SK-N-SH (cell line): ENCODE measurements around the gene DLL4. TPM values are rescaled to one million over a fixed set of nuclear protein-coding genes. Genes with fewer than 3 reads are reported as not detected.

ENCODE experiments used
- CTCF ChIA-PET: fragments of 300-600, 350-600 bp; formaldehyde crosslinking; extraction: SDS; loops from one replicate; lab custom pipeline; 2021; lab: Yijun Ruan, JAX
- POLR2A ChIA-PET: fragments of 350-600 bp; sonication (Branson Sonifier 250); formaldehyde crosslinking; extraction: SDS; loops from one replicate; lab custom pipeline; 2020; ENCODE audit warnings: antibody characterized with exemption, inconsistent platforms; lab: Yijun Ruan, JAX
- DNase-seq: peaks from one replicate; pipeline ENCODE4 v3.0.0; 2012
- H2AFZ ChIP-seq: fragments of 200-600 bp; sonication (generic); 2 replicates; pipeline ENCODE4 v1.8.1; 2016; ENCODE audit warnings: antibody characterized with exemption, mild to moderate bottlenecking, low read depth
- H3F3A ChIP-seq: fragments of 200-600 bp; sonication (generic); replicated peaks from 2 replicates; pipeline ENCODE3; 2016; ENCODE audit warnings: antibody characterized with exemption, mild to moderate bottlenecking; ENCODE audit not compliant: insufficient read depth
- H3K27ac ChIP-seq, 2 experiments: fragments of 200-500 bp in 1 of 2; fragments of 200-600 bp in 1 of 2; sonication (Bioruptor generic) in 1 of 2; sonication (generic), shearing (Covaris generic) in 1 of 2; 2 replicates each; pipeline versions ENCODE4 v1.5.1 to v1.6.1; 2014 to 2016; ENCODE audit warnings: low read depth in 2 of 2, inconsistent platforms in 1 of 2, low read length in 1 of 2, mild to moderate bottlenecking in 1 of 2, mixed read lengths in 1 of 2
- H3K27me3 ChIP-seq: fragments of 200-600 bp; sonication (generic), shearing (Covaris generic); 2 replicates; pipeline ENCODE4 v1.6.1; 2016; ENCODE audit warnings: mixed run types; ENCODE audit not compliant: insufficient read depth
- H3K36me3 ChIP-seq, 2 experiments: fragments of 200-500 bp in 1 of 2; fragments of 200-600 bp in 1 of 2; sonication (Bioruptor generic) in 1 of 2; sonication (generic) in 1 of 2; replicated peaks in 1 of 2; 2 replicates each; pipeline versions ENCODE3 to v1.5.1; 2014 to 2016; ENCODE audit warnings: low read length in 1 of 2, mild to moderate bottlenecking in 1 of 2; ENCODE audit not compliant: insufficient read depth in 2 of 2, control insufficient read depth in 1 of 2
- H3K4me1 ChIP-seq, 2 experiments: fragments of 200-500 bp in 1 of 2; fragments of 200-600 bp in 1 of 2; sonication (Bioruptor generic) in 1 of 2; sonication (generic), shearing (Covaris generic) in 1 of 2; 2 replicates each; pipeline versions ENCODE4 v1.5.1 to v1.6.1; 2014 to 2016; ENCODE audit warnings: low read depth in 1 of 2, low read length in 1 of 2, mixed run types in 1 of 2; ENCODE audit not compliant: insufficient read depth in 2 of 2, control insufficient read depth in 1 of 2
- H3K4me2 ChIP-seq: fragments of 200-600 bp; sonication (generic), shearing (Covaris generic); 2 replicates; pipeline ENCODE4 v1.6.1; 2017; ENCODE audit warnings: mixed run types
- H3K4me3 ChIP-seq, 2 experiments: fragments of 200-500 bp in 1 of 2; fragments of 200-600 bp in 1 of 2; sonication (Bioruptor generic) in 1 of 2; sonication (generic), shearing (Covaris generic) in 1 of 2; 2 replicates each; pipeline versions ENCODE4 v1.5.1 to v1.8.1; 2014 to 2016; ENCODE audit warnings: low read depth in 2 of 2, inconsistent platforms in 1 of 2, low read length in 1 of 2, mild to moderate bottlenecking in 1 of 2, mixed read lengths in 1 of 2, moderate library complexity in 1 of 2
- H3K79me2 ChIP-seq: fragments of 200-600 bp; sonication (generic); 2 replicates; pipeline ENCODE4 v1.8.1; 2017; ENCODE audit warnings: mild to moderate bottlenecking; ENCODE audit not compliant: insufficient read depth
- H3K9ac ChIP-seq: fragments of 200-600 bp; sonication (generic); 2 replicates; pipeline ENCODE4 v1.6.1; 2017; ENCODE audit warnings: mixed run types
- H3K9me2 ChIP-seq: fragments of 200-600 bp; sonication (generic); 2 replicates; pipeline ENCODE4 v1.6.1; 2017; ENCODE audit warnings: mixed run types
- H3K9me3 ChIP-seq: fragments of 200-600 bp; sonication (generic); 2 replicates; pipeline ENCODE4 v1.6.1; 2017; ENCODE audit warnings: mixed run types, mild to moderate bottlenecking, moderate library complexity
- H4K20me1 ChIP-seq: fragments of 200-600 bp; sonication (generic); 2 replicates; pipeline ENCODE4 v1.6.1; 2017; ENCODE audit warnings: mild to moderate bottlenecking, mixed run types; ENCODE audit not compliant: insufficient read depth
- ELF1 ChIP-seq: IDR thresholded peaks from 2 replicates; pipeline ENCODE4 v1.4.0; 2012
- EP300 ChIP-seq, 2 experiments: IDR thresholded peaks; 2 replicates each; pipeline versions ENCODE4 v1.4.0 to v1.6.1; 2012; ENCODE audit warnings: borderline replicate concordance in 1 of 2, low read depth in 1 of 2, low read length in 1 of 2
- EZH2phosphoT487 ChIP-seq: fragments of 200-600 bp; sonication (generic); IDR thresholded peaks from 2 replicates; pipeline ENCODE4 v1.6.1; 2017; ENCODE audit warnings: low read depth, mixed run types, mild to moderate bottlenecking, antibody characterized with exemption, moderate library complexity, borderline replicate concordance
- FOSL2 ChIP-seq: IDR thresholded peaks from 2 replicates; pipeline ENCODE4 v1.4.0; 2012; ENCODE audit warnings: low read depth, mild to moderate bottlenecking, moderate library complexity, borderline replicate concordance
- FOXJ3 ChIP-seq: sonication (generic); formaldehyde crosslinking; IDR thresholded peaks from 2 replicates; pipeline ENCODE4 v1.5.1; 2020; ENCODE audit warnings: mild to moderate bottlenecking, missing genetic modification reagents
- FOXM1 ChIP-seq: IDR thresholded peaks from 2 replicates; pipeline ENCODE4 v1.4.0; 2012; ENCODE audit warnings: low read depth, mild to moderate bottlenecking
- GABPA ChIP-seq: IDR thresholded peaks from 2 replicates; pipeline ENCODE4 v1.4.0; 2012; ENCODE audit warnings: low read depth, mild to moderate bottlenecking
- NFIC ChIP-seq: IDR thresholded peaks from 2 replicates; pipeline ENCODE4 v1.4.0; 2012; ENCODE audit warnings: borderline replicate concordance
- NRF1 ChIP-seq: IDR thresholded peaks from 2 replicates; pipeline ENCODE4 v1.6.1; 2012; ENCODE audit warnings: low read depth, mild to moderate bottlenecking, low read length
- POLR2AphosphoS5 ChIP-seq: IDR thresholded peaks from 2 replicates; pipeline ENCODE4 v1.6.1; 2012; ENCODE audit warnings: low read depth, low read length
- RAD21 ChIP-seq: IDR thresholded peaks from 2 replicates; pipeline ENCODE4 v1.6.1; 2012; ENCODE audit warnings: mild to moderate bottlenecking, low read length
- SIN3A ChIP-seq: IDR thresholded peaks from 2 replicates; pipeline ENCODE4 v1.6.1; 2012; ENCODE audit warnings: low read depth, mild to moderate bottlenecking, low read length, moderate library complexity, borderline replicate concordance
- TEAD4 ChIP-seq: IDR thresholded peaks from 2 replicates; pipeline ENCODE4 v1.4.0; 2012; ENCODE audit warnings: mild to moderate bottlenecking, borderline replicate concordance; ENCODE audit not compliant: insufficient read depth
- YY1 ChIP-seq: IDR thresholded peaks from 2 replicates; pipeline ENCODE4 v1.4.0; 2012; ENCODE audit warnings: low read depth, mild to moderate bottlenecking
- WGBS: methylation state at CpG from one replicate; pipeline ENCODE4 v1.1.6; 2017; ENCODE audit warnings: low lambda C conversion rate; 5-methylcytosine and 5-hydroxymethylcytosine counted together
- polyA plus RNA-seq, 3 experiments: library from polyadenylated mRNA; depleted of rRNA; stranded (reverse); fragments of >200 nt; gene quantifications; 2 replicates each; pipeline ENCODE4 v1.2.3, GENCODE V29; 2012
- TF ChIP-seq, protein P1 (sequence below): fragments of 150-350 bp; IDR thresholded peaks from 2 replicates; pipeline ENCODE4 v1.6.1; 2017; ENCODE audit warnings: antibody characterized with exemption, low read length, low read depth, borderline replicate concordance
- TF ChIP-seq, protein P2 (sequence below): IDR thresholded peaks from 2 replicates; pipeline ENCODE4 v1.4.0; 2012; ENCODE audit warnings: low read depth, borderline replicate concordance
- TF ChIP-seq, protein P3 (sequence below): IDR thresholded peaks from 2 replicates; pipeline ENCODE4 v1.4.0; 2012; ENCODE audit warnings: low read depth, borderline replicate concordance
- TF ChIP-seq, protein P4 (sequence below): fragments of 200-600 bp; sonication (generic); IDR thresholded peaks from 2 replicates; pipeline ENCODE4 v1.6.1; 2017; ENCODE audit warnings: antibody characterized with exemption, mild to moderate bottlenecking, moderate library complexity
- TF ChIP-seq, protein P5 (sequence below): fragments of 150-350 bp; IDR thresholded peaks from 2 replicates; pipeline ENCODE4 v1.6.1; 2016; ENCODE audit warnings: mild to moderate bottlenecking, low read depth, low read length
- TF ChIP-seq, protein P6 (sequence below): IDR thresholded peaks from 2 replicates; pipeline ENCODE4 v1.6.1; 2012; ENCODE audit warnings: mild to moderate bottlenecking, low read depth, low read length, moderate library complexity

DLL4 gene
- polyA plus RNA-seq, 1 of the 3 experiments (the other 2 are of a cell fraction): 0.03 TPM

DNA sequence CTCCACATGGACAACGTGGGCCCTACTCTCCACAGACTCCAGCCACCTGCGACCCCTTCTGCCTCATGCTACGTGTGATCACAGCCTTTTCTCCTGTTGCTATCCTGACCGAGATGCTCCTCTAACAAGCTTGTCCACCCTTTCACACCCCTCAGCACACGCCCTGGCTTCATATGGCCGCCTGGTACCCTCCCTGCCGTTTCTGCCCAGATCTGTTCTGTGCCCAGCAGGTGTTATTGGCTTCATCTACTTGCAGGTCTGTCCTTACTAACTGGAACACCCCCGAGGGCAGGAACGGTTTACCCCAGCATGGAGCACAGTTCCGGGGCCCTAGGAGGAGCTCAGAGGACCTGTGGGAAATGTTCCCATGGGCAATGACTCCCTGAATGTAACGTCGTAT is 34.1 kb downstream of the DLL4 start:
- Histone ChIP-seq H3K9me3 (no peaks in the 10 kb centered on the region), H3K4me1 (peaks cover 0 to 18% of the 10 kb centered on the region in 2 experiments; a peak in 1 of 4 replicates), H3K4me3 (no peak overlapping the region), H4K20me1 (no peaks in the 10 kb centered on the region), H3K9me2 (no peaks in the 10 kb centered on the region), H3K9ac (no peak overlapping the region)
- ChIA-PET CTCF (interaction anchor here (0.9 to 3.4 kb wide), 6 partner anchors 11 to 59 kb away, joined by 3 to 13 read pairs (median 6); partner anchors contain the start of gene CHAC1), POLR2A (no interaction called here)
- TF ChIP-seq SIN3A (no peak), POLR2AphosphoS5 (no peak), FOSL2 (no peak), EZH2phosphoT487 (no peak), YY1 (no peak), NFIC (no peak), ELF1 (no peak), RAD21 (no peak), TEAD4 (no peak), EP300 (IDR thresholded peaks at IDR 0.05; ENCODE audit: borderline replicate concordance in 1 of 2, low read depth in 1 of 2, low read length in 1 of 2) (no peak), FOXM1 (no peak), NRF1 (no peak), FOXJ3 (CRISPR knock-in tag) (no peak), GABPA (no peak)
- TF ChIP-seq, protein P1, sequence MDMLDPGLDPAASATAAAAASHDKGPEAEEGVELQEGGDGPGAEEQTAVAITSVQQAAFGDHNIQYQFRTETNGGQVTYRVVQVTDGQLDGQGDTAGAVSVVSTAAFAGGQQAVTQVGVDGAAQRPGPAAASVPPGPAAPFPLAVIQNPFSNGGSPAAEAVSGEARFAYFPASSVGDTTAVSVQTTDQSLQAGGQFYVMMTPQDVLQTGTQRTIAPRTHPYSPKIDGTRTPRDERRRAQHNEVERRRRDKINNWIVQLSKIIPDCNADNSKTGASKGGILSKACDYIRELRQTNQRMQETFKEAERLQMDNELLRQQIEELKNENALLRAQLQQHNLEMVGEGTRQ: no peak
- TF ChIP-seq, protein P2, sequence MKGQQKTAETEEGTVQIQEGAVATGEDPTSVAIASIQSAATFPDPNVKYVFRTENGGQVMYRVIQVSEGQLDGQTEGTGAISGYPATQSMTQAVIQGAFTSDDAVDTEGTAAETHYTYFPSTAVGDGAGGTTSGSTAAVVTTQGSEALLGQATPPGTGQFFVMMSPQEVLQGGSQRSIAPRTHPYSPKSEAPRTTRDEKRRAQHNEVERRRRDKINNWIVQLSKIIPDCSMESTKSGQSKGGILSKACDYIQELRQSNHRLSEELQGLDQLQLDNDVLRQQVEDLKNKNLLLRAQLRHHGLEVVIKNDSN: no peak
- TF ChIP-seq, protein P3, sequence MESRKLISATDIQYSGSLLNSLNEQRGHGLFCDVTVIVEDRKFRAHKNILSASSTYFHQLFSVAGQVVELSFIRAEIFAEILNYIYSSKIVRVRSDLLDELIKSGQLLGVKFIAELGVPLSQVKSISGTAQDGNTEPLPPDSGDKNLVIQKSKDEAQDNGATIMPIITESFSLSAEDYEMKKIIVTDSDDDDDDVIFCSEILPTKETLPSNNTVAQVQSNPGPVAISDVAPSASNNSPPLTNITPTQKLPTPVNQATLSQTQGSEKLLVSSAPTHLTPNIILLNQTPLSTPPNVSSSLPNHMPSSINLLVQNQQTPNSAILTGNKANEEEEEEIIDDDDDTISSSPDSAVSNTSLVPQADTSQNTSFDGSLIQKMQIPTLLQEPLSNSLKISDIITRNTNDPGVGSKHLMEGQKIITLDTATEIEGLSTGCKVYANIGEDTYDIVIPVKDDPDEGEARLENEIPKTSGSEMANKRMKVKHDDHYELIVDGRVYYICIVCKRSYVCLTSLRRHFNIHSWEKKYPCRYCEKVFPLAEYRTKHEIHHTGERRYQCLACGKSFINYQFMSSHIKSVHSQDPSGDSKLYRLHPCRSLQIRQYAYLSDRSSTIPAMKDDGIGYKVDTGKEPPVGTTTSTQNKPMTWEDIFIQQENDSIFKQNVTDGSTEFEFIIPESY: no peak
- TF ChIP-seq, protein P4, sequence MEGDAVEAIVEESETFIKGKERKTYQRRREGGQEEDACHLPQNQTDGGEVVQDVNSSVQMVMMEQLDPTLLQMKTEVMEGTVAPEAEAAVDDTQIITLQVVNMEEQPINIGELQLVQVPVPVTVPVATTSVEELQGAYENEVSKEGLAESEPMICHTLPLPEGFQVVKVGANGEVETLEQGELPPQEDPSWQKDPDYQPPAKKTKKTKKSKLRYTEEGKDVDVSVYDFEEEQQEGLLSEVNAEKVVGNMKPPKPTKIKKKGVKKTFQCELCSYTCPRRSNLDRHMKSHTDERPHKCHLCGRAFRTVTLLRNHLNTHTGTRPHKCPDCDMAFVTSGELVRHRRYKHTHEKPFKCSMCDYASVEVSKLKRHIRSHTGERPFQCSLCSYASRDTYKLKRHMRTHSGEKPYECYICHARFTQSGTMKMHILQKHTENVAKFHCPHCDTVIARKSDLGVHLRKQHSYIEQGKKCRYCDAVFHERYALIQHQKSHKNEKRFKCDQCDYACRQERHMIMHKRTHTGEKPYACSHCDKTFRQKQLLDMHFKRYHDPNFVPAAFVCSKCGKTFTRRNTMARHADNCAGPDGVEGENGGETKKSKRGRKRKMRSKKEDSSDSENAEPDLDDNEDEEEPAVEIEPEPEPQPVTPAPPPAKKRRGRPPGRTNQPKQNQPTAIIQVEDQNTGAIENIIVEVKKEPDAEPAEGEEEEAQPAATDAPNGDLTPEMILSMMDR: no peak
- TF ChIP-seq, protein P5, sequence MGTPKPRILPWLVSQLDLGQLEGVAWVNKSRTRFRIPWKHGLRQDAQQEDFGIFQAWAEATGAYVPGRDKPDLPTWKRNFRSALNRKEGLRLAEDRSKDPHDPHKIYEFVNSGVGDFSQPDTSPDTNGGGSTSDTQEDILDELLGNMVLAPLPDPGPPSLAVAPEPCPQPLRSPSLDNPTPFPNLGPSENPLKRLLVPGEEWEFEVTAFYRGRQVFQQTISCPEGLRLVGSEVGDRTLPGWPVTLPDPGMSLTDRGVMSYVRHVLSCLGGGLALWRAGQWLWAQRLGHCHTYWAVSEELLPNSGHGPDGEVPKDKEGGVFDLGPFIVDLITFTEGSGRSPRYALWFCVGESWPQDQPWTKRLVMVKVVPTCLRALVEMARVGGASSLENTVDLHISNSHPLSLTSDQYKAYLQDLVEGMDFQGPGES: no peak
- TF ChIP-seq, protein P6, sequence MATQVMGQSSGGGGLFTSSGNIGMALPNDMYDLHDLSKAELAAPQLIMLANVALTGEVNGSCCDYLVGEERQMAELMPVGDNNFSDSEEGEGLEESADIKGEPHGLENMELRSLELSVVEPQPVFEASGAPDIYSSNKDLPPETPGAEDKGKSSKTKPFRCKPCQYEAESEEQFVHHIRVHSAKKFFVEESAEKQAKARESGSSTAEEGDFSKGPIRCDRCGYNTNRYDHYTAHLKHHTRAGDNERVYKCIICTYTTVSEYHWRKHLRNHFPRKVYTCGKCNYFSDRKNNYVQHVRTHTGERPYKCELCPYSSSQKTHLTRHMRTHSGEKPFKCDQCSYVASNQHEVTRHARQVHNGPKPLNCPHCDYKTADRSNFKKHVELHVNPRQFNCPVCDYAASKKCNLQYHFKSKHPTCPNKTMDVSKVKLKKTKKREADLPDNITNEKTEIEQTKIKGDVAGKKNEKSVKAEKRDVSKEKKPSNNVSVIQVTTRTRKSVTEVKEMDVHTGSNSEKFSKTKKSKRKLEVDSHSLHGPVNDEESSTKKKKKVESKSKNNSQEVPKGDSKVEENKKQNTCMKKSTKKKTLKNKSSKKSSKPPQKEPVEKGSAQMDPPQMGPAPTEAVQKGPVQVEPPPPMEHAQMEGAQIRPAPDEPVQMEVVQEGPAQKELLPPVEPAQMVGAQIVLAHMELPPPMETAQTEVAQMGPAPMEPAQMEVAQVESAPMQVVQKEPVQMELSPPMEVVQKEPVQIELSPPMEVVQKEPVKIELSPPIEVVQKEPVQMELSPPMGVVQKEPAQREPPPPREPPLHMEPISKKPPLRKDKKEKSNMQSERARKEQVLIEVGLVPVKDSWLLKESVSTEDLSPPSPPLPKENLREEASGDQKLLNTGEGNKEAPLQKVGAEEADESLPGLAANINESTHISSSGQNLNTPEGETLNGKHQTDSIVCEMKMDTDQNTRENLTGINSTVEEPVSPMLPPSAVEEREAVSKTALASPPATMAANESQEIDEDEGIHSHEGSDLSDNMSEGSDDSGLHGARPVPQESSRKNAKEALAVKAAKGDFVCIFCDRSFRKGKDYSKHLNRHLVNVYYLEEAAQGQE: no peak
- TF ChIP-seq, all 33 proteins: peak for 0
- WGBS: 76% methylated on average over 12 of the region's 12 CpGs
- Histone ChIP-seq H2AFZ (no peak overlapping the region), H3F3A (peaks cover 4% of the 10 kb centered on the region), H3K4me2 (no peak overlapping the region), H3K36me3 (no peaks in the 10 kb centered on the region), H3K27ac (no peak overlapping the region), H3K27me3 (no peaks in the 10 kb centered on the region), H3K79me2 (no peaks in the 10 kb centered on the region)
- no peak for DNase-seq
